Measurements from ENCODE around the gene COPS8. TPM values are rescaled to one million over a fixed set of nuclear protein-coding genes. Genes with fewer than 3 reads are reported as not detected.

The COPS8 gene
- total and polyA plus RNA-seq, 2 of the 8 experiments (the other 6 are each of a cell fraction or from before 2014, with no cell fraction given): 59.3 to 67.5 TPM

- TF ChIP-seq RBBP5 (IDR thresholded peaks at IDR 0.05; ENCODE audit: borderline replicate concordance, low read depth, low read length) (no peak), NRF1 (IDR thresholded peaks at IDR 0.05; ENCODE audit: low read depth, low read length) (no peak), RAD21 (IDR thresholded peaks at IDR 0.05 in 1 of 2, conservative IDR thresholded peaks at IDR 0.05 in 1 of 2; ENCODE audit: low read depth in 2 of 2, low read length in 2 of 2) (no peak), CHD7 (IDR thresholded peaks at IDR 0.05; ENCODE audit: insufficient replicate concordance, low read length) (no peak), HDAC2 (IDR thresholded peaks at IDR 0.05; ENCODE audit: borderline replicate concordance in 1 of 2, low read depth in 2 of 2, low read length in 2 of 2) (no peak)
- TF ChIP-seq, protein P1, sequence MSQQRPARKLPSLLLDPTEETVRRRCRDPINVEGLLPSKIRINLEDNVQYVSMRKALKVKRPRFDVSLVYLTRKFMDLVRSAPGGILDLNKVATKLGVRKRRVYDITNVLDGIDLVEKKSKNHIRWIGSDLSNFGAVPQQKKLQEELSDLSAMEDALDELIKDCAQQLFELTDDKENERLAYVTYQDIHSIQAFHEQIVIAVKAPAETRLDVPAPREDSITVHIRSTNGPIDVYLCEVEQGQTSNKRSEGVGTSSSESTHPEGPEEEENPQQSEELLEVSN (IDR thresholded peaks at IDR 0.05): no peak
These were observed 20.7 kb upstream of the COPS8 start (continued) for GRCh38 chr2:237065071-237065377.

All from H1 (cell line).